ENCODE data around the gene GSTA2. TPM values are rescaled to one million over a fixed set of nuclear protein-coding genes. Genes with fewer than 3 reads are reported as not detected.
"Not testable (repeated sequence)": the region's sequence is repeated elsewhere in the genome, so short reads cannot be mapped to it uniquely, and the experiment has no call there.

Gene GSTA2
- total RNA-seq, 1 experiment from 2014 or later = not detected

GRCh38 chr6:52706001-52706400, 57.3 kb downstream of the GSTA2 start:
- WGBS (ENCODE audit: extremely low coverage, insufficient read length, low lambda C conversion rate) = no CpG with 5 or more reads among the region's 3 CpGs
- H3K18ac ChIP-seq (ENCODE audit: insufficient read length, low read depth, low read length) = no peak overlapping the region
- peaks cover 7 to 12% of the 10 kb centered on the region in 2 experiments; a peak in 3 of 4 replicates for H3K4me1 Mint-ChIP-seq
- H4K8ac ChIP-seq (replicated peaks; ENCODE audit: insufficient read length, low read depth, low read length) = no peak overlapping the region
- no peak overlapping the region for H2AK5ac ChIP-seq (ENCODE audit: insufficient read length, low read length)
- no peak overlapping the region for H3K4me2 ChIP-seq (ENCODE audit: insufficient read depth, insufficient read length, low read length)
- no peak for DNase-seq
- no peak overlapping the region for H2AFZ ChIP-seq (ENCODE audit: low read length)
- H3K27ac ChIP-seq (ENCODE audit: insufficient read length, low read depth, low read length) = no peak overlapping the region
- H2BK20ac ChIP-seq (ENCODE audit: low read depth, low read length, poor library complexity, severe bottlenecking) = no peak overlapping the region
- no peak overlapping the region for H2BK120ac ChIP-seq (ENCODE audit: low read depth, low read length, poor library complexity, severe bottlenecking)
- no peak overlapping the region for H2BK12ac ChIP-seq (ENCODE audit: insufficient read length, low read depth, low read length)
- H4K91ac ChIP-seq (ENCODE audit: insufficient read length, low read depth, low read length) = no peak overlapping the region
- H2BK15ac ChIP-seq (ENCODE audit: low read depth, low read length) = no peak overlapping the region
- no peak overlapping the region for H3K56ac ChIP-seq (ENCODE audit: insufficient read length, low read depth, low read length)
- H3K36me3 Mint-ChIP-seq (ENCODE audit: insufficient read depth in 1 of 3, low read depth in 3 of 3) = peaks cover 2 to 11% (median 5%) of the 10 kb centered on the region in 3 experiments; a peak in 3 of 7 replicates
- H3K14ac ChIP-seq (ENCODE audit: insufficient read depth, low read length) = no peak overlapping the region
- no peak overlapping the region for H3K23ac ChIP-seq (ENCODE audit: insufficient read length, low read depth, low read length)
- H3T11ph ChIP-seq (ENCODE audit: low read length) = no peak overlapping the region
- H3K79me1 ChIP-seq (ENCODE audit: insufficient read depth, low read depth, low read length, poor library complexity, severe bottlenecking) = no peaks in the 10 kb centered on the region
- H3K27me3 ChIP-seq (ENCODE audit: insufficient read depth, low read length) = no peaks in the 10 kb centered on the region; the same call in 1 of the 2 replicates
- no peak overlapping the region; a peak in 1 of 7 replicates for H3K27ac Mint-ChIP-seq
- H3K4me3 Mint-ChIP-seq = no peak overlapping the region
- H3K27me3 Mint-ChIP-seq (ENCODE audit: low read depth) = peaks cover 7% of the 10 kb centered on the region
- no peaks in the 10 kb centered on the region for H3K79me2 ChIP-seq (ENCODE audit: insufficient read depth, low read length)
- H3K9me3 ChIP-seq (ENCODE audit: control insufficient read depth, low read depth, low read length) = no peaks in the 10 kb centered on the region
- H4K20me1 ChIP-seq (ENCODE audit: control insufficient read depth, insufficient read depth, insufficient read length) = no peaks in the 10 kb centered on the region
- no peak overlapping the region for H3K4ac ChIP-seq (ENCODE audit: low read depth, low read length)
- H3K9me3 Mint-ChIP-seq = peaks cover 8 to 15% of the 10 kb centered on the region in 2 experiments
- H3K23me2 ChIP-seq (ENCODE audit: insufficient read length, low read depth, low read length, poor library complexity, severe bottlenecking) = no peaks in the 10 kb centered on the region
- no peak overlapping the region for H2BK5ac ChIP-seq (ENCODE audit: insufficient read length, low read length)
- no peaks in the 10 kb centered on the region for H3K4me1 ChIP-seq (ENCODE audit: insufficient read depth, low read length)
- no peak overlapping the region for H3K9ac ChIP-seq (ENCODE audit: extremely low read depth, insufficient read length, low read length)
- no peak for TF ChIP-seq CTCF (conservative IDR thresholded peaks at IDR 0.05)
- no peak overlapping the region for H4K5ac ChIP-seq (ENCODE audit: insufficient read length, low read depth, low read length)

GRCh38 chr6:52704781-52705502, 58.3 kb downstream of the GSTA2 start:
- H3K79me1 ChIP-seq (ENCODE audit: insufficient read depth, low read depth, low read length, poor library complexity, severe bottlenecking); H3K27me3 ChIP-seq (ENCODE audit: insufficient read depth, low read length); H4K5ac ChIP-seq (ENCODE audit: insufficient read length, low read depth, low read length); H3K4ac ChIP-seq (ENCODE audit: low read depth, low read length); H2BK20ac ChIP-seq (ENCODE audit: low read depth, low read length, poor library complexity, severe bottlenecking); H2BK120ac ChIP-seq (ENCODE audit: low read depth, low read length, poor library complexity, severe bottlenecking); H3K4me1 ChIP-seq (ENCODE audit: insufficient read depth, low read length); H3K23ac ChIP-seq (ENCODE audit: insufficient read length, low read depth, low read length); DNase-seq; H2BK5ac ChIP-seq (ENCODE audit: insufficient read length, low read length); H2BK12ac ChIP-seq (ENCODE audit: insufficient read length, low read depth, low read length); H3K79me2 ChIP-seq (ENCODE audit: insufficient read depth, low read length); H3K56ac ChIP-seq (ENCODE audit: insufficient read length, low read depth, low read length); H2AK5ac ChIP-seq (ENCODE audit: insufficient read length, low read length); H4K20me1 ChIP-seq (ENCODE audit: control insufficient read depth, insufficient read depth, insufficient read length); H3K4me2 ChIP-seq (ENCODE audit: insufficient read depth, insufficient read length, low read length); H3K9me3 ChIP-seq (ENCODE audit: control insufficient read depth, low read depth, low read length); H3K27ac Mint-ChIP-seq; H2BK15ac ChIP-seq (ENCODE audit: low read depth, low read length); H3K9ac ChIP-seq (ENCODE audit: extremely low read depth, insufficient read length, low read length); H3K14ac ChIP-seq (ENCODE audit: insufficient read depth, low read length); H3T11ph ChIP-seq (ENCODE audit: low read length); H4K91ac ChIP-seq (ENCODE audit: insufficient read length, low read depth, low read length); H3K27ac ChIP-seq (ENCODE audit: insufficient read length, low read depth, low read length); H3K18ac ChIP-seq (ENCODE audit: insufficient read length, low read depth, low read length); H2AFZ ChIP-seq (ENCODE audit: low read length); H3K23me2 ChIP-seq (ENCODE audit: insufficient read length, low read depth, low read length, poor library complexity, severe bottlenecking); H4K8ac ChIP-seq (replicated peaks; ENCODE audit: insufficient read length, low read depth, low read length); H3K27me3 Mint-ChIP-seq (ENCODE audit: low read depth); H3K4me3 Mint-ChIP-seq: not testable (repeated sequence)
- Mint-ChIP-seq H3K4me1 (peaks cover 7 to 12% of the 10 kb centered on the region in 2 experiments; a peak in 3 of 4 replicates), H3K9me3 (peaks cover 8 to 15% of the 10 kb centered on the region in 2 experiments; a peak in 4 of 5 replicates), H3K36me3 (ENCODE audit: insufficient read depth in 1 of 3, low read depth in 3 of 3) (peaks cover 2 to 11% (median 5%) of the 10 kb centered on the region in 3 experiments; a peak in 3 of 7 replicates)
- WGBS (ENCODE audit: extremely low coverage, insufficient read length, low lambda C conversion rate) = no CpG with 5 or more reads among the region's 6 CpGs
